Right renal cortex interstitium (tissue), 3 donors: ENCODE data around the gene RIN1. TPM values are rescaled to one million over a fixed set of nuclear protein-coding genes. Genes with fewer than 3 reads are reported as not detected.
A peak's percentile ranks its signal among the peaks of the same experiment; 100 is the strongest.
"Not testable (repeated sequence)": the region's sequence is repeated elsewhere in the genome, so short reads cannot be mapped to it uniquely, and the experiment has no call there.

Experiments
- DNase-seq, 3 donors: peaks; one replicate each; pipeline ENCODE4 v3.0.0-alpha.2; 2013; ENCODE audit warnings: low read depth in 3 of 3, low spot score in 2 of 3
- polyA plus RNA-seq, 3 donors: library from polyadenylated mRNA; unstranded; fragments of 120-200 nt; gene quantifications; one replicate each; pipeline ENCODE4 v1.2.1, GENCODE V29; 2013; ENCODE audit not compliant: insufficient read length in 3 of 3

RIN1 gene, protein sequence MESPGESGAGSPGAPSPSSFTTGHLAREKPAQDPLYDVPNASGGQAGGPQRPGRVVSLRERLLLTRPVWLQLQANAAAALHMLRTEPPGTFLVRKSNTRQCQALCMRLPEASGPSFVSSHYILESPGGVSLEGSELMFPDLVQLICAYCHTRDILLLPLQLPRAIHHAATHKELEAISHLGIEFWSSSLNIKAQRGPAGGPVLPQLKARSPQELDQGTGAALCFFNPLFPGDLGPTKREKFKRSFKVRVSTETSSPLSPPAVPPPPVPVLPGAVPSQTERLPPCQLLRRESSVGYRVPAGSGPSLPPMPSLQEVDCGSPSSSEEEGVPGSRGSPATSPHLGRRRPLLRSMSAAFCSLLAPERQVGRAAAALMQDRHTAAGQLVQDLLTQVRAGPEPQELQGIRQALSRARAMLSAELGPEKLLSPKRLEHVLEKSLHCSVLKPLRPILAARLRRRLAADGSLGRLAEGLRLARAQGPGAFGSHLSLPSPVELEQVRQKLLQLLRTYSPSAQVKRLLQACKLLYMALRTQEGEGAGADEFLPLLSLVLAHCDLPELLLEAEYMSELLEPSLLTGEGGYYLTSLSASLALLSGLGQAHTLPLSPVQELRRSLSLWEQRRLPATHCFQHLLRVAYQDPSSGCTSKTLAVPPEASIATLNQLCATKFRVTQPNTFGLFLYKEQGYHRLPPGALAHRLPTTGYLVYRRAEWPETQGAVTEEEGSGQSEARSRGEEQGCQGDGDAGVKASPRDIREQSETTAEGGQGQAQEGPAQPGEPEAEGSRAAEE
- polyA plus RNA-seq: 1 to 10 TPM; 1.4 to 2.3 (median 1.6) TPM

DNA sequence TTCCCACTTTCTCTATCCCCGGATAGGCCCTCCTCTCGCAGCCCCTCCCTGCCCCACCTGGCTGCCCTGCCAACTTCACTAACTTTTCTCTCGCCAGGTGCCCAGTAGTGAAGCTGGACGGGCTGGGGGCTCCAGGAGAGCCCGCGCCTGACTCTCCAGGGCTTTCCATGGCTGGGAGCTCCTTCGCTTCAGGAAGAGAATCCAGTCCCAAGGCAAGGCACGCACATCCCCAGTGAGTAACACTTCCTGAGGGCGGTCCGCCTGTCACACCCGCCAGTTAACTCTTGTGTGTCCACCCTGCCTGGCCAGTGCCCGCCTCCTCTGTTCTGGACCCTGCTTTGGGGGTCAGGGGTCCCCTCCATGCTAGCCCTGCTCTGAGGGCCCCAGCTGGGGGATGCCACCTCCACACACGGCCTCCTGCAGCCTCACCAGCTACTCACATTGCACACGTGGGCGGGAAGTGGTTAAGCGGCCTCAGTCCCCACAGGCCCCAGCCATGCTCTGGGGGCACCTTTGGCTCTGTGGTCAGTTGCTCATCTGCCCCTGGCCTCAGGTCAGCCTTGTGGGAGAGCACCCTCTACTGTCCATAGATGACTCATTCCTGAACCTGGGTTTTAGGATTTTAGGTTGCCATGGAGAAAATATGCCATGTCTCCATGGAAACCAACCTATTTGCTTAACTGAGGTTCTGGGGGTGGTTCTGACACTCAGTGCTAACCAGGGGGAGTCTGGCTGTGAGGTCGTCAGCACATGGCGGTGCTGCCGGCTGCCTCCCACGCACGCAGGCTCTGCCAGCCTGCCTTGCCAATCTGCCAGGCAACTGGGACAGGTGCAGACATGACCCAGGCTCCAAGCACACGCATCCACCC is at the start of gene RIN1:
TSS of gene RIN1 (minus strand) at position 201 of the 869 bp plus-strand sequence. CDS start at position 169, 32 bp downstream.
- no peak for DNase-seq

DNA sequence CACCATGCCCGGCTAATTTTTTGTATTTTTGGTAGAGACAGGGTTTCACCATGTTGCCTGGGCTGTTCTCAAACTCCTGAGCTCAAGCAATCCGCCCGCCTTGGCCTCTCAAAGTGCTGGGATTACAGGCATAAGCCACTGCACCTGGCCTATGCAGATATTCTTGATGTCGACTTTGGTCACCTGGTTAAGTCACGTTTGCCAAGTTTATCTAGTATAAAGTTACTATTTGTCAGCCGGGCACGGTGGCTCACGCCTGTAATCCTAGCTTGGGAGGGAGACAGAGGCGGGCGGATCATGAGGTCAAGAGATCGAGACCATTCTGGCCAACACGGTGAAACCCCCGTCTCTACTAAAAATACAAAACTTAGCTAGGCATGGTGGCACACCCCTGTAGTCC is 48.1 kb upstream of the RIN1 start:
- not testable (repeated sequence) for DNase-seq

DNA sequence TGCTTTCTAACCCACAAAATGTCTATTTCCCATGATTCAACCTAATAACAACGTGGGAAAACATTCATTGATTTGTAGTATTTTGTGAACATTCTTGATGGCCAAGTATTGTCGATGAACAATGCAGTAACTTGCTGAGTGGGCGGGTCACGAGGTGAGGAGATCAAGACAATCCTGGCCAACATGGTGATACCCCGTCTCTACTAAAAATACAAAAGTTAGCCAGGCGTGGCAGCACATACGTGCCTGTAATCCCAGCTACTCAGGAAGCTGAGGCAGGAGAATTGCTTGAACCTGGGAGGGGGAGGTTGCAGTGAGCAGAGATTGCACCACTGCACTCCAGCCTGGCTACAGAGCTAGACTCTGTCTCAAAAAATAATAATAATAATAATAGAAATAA is 44.0 kb upstream of the RIN1 start:
- DNase-seq: not testable (repeated sequence)

DNA sequence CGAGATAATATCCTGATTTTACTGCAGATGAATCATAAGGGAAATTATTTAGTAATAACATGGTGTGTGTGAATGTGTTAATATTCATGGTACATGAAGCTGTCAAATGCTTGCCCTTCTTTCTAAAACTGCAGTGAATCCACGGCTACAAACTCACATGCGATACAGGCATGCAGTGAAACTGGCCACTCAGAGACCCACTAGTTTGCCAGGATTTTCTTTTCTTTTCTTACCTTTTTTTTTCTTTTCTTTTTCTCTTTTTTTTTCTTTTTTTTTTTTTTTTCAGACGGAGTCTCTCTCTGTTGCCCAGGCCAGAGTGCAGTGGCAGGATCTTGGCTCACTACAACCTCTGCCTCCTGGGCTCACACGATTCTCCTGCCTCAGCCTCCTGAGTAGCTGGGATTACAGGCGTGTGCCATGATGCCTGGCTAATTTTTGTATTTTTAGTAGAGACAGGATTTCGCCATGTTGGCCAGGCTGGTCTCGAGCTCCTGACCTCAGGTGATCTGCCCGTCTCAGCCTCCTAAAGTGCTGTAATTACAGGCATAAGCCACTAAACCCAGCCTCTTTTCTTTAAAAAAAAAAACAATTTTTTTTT is 37.6 kb upstream of the RIN1 start:
- DNase-seq: not testable (repeated sequence)

DNA sequence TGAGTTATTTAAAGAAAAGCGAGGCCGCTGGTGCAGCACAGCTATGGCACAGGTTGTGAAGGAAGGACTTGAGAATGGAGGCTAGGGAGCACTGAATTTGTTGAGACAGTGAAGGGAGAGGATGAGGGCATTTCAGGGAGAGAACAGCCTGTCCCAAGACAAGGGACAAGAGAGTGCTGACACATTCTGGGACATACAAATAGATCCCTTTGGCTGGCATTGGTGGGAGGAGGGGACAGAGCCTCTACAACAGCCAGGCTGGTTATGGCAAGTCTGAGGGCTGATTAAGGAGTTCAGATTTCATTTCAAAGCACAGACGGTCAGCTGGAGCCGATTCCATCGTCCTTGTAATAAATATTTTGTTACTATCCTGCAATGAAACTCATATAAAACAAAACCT is 37.0 kb upstream of the RIN1 start:
- DNase-seq: no peak

DNA sequence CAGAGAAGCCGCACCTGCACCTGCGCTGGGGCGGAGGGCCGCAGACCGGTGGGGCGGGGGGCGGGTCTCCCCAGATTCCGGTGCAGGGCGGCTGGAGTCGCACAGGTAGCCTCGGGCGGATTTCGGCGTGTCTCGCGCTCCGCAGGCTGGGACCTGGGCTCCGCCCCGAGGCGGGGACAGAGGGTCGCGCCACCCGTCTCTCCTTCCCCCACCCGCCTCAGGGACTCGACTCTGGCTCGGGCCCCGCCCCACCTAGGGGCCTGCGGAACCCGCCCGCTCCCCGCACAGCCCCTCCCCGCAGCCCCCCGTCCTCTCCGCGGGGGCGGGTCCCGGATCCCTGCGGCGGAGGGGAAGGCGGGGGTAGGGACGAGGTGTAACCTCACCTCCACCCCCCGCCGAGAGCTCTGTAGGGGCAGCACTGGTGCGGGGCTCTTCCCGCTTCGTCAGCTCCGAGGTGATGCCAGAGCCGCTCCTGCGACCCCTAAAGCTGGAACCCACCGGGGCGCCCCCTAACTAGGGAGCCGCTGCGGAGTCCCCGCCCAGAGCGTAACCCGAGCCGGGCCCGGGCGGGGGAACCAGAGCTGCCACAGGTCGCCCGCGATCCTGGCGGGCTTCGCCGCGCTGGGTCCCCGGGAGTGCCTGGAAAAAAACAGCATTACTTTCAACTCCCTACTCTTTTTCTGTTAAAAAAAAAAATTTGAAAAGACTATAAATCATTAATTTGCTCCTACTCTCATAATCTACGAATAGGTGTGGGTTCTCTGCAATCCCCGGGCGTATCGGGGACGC is 35.6 kb upstream of the RIN1 start, which contains the start of gene SLC29A2:
TSS of gene SLC29A2 (minus strand) at position 134 of the 789 bp plus-strand sequence. CDS start 169 bp downstream, outside the sequence.
- peak; percentile 44 to 64 (median 52) for DNase-seq

DNA sequence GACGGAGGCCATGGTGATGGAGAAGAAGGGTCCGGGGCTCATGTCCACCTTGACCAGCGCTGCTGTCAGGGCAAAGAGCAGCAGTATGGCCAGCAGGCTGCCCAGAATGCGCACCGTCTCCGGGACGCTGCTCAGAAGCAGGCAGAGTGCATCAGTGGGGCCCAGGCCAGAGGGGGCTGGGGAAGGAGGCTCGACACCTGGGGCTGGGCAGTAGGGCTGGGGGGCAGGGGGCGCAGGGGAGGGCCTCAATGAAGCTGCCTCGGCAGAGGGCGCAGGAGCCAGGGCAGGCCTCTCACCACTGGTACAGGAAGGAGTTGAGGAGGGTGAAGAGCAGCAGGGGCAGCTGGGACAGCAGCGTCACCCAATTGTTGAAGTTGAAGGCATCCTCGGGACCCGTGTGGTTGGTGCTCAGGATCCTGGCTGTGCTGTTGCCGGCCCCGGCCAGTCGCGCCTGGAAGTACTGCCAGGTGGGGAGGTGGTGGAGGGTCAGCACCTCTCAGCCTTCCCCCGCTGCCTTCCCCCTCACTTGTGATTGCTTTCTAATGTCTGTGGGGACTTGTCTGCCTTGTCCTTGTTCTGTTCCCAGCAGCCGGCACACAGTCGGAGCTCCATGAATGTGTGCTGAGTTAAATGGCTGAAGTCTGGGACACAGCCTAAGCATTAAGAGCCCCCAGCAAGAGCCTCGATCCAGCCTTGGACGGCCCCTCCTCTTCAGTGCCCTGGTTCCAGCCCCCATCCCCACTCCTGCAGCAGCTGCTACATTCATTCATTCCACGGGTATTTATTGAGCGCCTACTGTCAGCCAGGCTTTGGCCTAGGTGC is 33.0 kb upstream of the RIN1 start:
- DNase-seq: no peak

DNA sequence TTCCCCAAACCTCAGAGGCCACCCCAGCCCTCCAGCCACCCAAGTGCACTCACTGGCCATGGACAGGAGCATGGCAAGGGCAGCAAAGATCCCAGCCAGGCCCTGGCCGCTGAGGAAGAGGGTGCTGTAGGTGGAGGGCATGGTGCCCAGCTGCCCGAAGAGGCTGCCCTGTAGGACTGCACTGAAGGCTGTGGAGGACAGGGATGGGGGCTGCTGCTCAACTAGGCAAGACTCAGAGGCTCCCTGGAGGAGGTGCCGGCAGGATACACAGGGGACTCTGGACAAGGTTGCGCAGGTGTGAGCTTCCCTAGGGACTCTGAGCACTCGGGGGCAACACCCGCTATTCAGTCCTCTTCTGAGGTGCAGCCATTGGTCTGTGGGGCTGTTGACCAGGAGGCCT is 32.2 kb upstream of the RIN1 start:
- DNase-seq: no peak

DNA sequence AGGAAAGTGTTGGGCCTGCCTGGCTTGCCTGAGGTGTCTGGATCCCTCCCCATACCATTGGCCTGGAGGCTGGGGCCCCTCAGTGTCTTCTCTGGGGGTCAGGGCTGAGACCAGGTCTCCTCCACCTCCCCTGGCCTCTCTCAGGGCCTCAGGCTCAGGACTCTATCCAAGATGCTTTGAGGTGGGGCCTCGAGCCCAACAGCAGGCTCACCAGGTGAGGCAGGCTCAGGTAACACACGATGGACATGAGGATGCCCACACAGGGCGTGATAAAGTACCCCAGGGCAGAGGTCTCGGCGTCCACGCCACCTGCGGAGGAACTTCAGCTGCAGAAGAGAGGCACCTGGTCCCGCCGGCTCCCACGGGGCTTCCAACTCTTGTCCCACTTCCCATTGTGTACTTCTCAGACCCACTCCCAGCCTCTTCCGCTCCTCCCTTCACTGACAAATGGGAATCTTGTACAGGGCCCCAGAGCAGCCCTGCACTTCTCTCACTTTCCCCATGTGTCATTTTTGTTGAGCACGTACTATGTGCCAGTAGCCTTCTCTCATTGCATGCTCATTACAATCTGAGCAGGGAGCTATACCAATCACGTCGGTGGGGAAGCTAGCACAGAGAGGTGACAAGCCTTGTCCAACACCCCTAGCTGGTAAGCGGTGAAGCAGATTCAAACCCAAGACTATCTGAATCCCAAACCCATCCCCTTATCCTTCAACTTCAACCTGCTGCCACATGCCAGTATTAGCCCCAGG is 31.5 kb upstream of the RIN1 start:
- no peak for DNase-seq

DNA sequence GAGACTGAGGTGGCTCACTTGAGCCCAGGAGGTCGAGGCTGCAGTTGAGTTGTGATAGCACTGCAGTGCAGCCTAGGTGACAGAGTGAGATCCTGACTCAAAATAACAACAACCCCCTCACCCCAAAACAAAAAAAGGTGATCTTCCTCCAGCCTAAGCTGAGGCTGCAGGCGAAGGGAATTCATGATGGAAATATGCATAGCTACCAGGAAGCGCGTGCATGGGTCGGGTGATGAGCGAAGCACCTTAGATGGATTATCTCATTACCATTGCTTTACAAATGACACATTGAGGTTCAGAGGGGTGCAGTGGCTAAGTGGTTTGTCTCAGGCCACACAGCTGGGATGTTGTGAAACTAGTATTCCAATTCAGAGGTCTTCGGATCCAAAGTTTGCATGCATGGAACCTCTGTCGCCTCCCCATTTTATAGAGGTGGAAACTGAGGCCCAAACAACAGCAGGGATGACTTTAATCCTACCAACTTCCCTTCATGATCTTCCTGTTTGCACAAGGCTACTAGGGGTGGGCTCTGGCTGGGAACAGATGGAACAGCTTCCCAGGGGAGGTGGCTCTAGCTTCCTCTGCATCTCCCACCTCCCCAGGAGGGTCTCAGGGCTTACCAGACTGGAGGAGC is 30.7 kb upstream of the RIN1 start:
- DNase-seq: no peak

DNA sequence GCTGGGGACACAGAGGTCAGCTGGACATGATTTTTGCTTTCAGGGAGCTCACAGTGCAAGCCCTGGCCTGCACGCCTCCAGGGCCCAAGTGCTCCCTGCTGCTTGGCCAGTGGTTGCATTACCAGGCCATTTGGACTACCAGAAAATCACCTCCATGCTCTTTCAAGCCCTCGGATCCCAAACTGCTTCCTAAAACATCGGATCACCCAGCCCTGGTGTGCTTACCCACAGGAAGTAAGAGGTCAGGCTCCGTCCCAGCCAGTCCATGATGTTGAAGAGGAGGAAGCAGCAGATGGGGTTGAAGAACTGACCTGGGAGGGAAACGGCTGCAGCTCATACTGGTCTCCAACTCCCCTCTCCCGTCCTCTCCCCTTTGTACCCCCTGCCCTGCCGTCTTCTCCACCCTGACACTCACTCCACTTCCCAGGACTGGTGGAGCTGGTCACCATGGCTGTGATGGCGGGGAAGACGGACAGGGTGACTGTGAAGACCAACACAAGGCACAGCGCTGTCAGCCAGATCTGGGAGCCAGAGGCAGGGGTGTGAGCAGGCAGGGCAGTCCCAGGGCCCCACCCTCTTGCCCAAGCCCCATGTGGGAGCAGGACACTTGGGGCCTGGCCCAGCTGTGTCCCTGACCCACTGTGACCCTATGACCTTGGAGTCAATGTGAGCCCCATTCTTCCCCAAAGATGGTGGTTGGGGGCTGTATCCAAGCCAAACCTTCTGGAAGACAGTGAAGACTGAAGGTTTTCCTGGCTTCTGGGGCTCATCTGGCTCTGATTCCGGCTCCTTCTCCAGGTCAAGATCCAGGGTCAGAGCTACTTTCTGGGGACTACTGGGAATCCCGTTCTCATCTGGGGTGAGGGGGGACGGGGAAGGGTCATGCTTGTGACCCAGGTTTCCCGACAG is 29.7 kb upstream of the RIN1 start:
- DNase-seq: no peak

DNA sequence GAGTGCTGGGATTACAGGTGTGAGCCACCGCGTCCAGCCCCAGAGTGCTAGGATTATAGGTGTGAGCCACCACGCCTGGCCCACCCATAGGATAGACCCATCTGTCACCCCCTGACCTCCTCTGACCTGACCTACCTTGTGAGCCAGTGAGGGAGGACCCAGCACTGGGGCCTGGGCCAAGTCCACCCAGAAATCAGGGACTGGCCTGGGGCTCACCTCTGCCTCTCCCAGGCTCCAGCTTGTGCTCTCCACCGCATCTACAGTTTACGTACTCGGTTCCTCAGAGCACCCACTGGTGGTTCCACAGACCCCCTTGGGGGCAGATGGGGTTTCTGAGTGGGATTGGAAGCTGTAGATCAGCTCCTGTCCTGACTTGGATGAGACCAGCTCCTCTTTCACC is 28.9 kb upstream of the RIN1 start:
- DNase-seq: no peak

DNA sequence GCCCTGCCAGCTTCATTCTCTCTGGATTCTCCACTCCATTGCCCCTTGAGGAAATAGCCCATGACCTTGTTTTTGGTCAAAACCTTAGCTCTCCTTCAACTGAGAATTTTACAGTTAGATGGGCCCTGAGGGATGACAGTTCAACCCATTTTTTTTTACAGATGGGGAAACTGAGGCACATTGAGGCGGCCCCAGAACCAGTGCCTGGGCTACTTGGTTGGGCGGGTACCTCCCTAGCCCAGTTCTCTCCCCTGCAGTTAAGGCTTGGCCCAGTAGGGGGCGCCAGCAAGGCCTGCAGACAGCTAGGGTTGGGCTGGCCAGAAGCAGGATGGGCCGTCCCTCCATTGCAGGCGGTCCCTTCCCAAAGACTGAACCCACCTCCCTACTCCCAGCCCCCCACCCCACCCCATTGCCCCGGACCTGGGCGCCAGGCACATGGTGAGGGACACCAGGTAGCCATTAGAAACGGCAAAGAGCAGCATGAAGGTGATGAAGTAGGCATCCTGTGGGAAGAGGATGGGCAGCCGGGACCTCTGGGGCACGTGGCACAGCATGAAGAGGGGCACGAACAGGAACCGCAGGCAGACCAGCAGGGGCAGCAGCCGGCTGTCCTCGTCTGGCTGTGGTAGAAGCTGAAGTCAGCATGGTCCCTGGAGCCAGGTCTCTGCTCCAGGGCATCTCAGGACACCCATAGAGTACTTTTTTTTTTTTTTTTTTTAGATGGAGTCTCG is 27.7 kb upstream of the RIN1 start:
- no peak for DNase-seq

DNA sequence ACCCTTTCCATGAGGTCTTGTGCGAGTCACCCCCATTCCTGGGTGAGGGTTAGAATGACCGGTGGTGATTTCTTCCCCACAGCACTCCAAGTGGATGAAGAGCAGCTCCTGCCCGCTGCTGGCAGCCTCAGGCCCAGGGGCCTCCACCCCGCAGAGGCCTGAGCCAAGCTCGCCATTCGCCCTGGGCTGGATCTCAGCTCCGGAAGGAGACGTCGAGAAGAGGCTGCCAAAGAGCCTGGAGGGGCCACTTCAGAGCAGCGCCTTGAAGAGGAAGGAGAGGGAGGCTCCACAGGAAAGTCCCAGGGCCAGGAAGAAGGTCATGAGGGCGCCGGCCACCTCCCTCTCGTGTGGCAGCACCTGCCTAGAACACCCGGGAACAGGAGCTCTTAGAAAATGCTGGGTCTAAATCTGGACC is 27.0 kb upstream of the RIN1 start:
- DNase-seq: no peak

DNA sequence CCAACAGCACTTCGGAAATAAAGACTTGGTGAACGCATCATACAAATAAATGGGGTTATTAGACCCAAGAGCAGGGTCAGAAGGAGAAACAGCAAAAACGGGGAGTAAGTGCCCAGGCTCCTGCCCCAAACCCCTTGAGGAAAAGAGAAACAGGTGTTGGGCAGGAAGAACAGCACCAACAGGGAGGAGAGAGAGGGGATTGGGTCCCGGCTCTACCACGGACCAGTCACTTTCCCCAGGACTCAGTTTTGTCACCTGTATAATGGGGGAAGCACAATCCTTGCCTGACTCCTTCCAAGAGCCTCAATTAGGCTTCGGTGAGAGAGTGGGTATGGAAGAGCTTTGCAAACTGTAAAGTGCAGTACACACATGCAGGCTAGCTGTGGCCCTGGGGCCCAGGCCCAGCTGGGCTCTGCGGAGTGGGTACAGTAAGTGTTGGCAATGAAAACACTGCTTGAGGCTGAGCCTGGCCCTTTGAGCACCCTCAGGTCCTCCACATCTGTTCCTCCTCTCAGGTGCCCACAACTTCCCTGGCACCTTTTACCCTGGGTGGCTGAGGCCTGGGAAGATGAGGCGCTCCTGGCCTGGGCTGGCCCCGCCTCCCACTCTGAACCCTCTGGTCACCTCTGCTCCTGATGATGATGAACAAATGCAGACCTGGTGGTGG is 26.4 kb upstream of the RIN1 start:
- DNase-seq: no peak
